GM04503 (cell line): ENCODE results near the gene TMEM209.

ENCODE experiments used
- DNase-seq: peaks from one replicate; pipeline ENCODE4 v3.0.0-alpha.2; 2012; ENCODE audit warnings: low read depth

TMEM209 gene

DNA sequence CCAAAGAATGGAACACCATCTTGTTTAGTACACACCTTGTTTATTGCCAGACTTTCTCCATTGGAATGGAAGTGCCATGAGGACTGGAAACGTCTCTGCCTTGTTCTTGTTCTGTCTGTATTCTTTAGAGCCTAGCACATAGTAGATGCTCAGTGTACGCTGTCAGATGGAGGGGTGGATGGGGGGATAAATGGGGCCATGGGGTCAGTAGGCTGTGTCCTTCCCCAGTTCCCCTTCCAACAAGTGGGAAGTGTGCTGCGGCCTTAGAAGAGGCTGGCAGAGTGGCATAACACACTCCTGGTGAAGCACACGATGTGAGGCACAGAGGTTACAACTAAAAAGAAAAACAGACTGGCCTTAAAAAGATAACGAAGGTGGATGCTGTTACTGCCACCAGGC lies 61.9 kb downstream of the TMEM209 start:
- DNase-seq, result no peak

DNA sequence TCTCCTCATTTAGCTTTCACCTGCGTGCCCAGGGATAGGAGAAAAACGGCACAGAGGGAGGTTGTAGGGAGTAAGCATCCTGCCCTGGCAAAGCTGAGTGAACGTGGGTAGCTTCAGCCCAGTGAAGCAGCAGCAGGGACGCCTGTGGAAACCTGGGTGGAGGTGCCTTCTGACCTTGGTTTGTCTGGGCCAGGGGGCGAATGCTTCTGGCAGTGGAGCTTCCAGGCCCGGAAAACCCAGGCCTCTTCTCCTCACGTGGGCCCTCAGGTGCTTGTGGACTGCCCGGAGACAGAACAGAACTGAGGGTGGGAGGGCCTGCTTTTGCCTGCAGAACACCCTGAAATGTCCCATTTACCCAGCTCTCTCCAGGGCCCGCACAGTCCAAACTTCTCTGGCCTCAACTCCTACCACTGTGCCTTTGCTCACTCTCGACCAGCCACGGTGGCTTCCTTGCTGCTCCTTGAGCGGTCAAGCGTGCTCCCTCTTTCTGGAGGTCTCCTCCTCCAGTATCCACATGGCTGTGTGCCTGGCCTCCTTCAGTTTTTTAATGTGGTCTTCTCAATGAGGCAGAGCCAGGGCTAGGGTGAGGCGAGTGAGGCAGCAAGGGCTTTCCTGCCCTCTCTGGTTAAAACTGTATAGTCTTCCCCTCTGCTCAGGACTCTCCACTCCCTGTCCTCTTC lies 62.4 kb downstream of the TMEM209 start:
- DNase-seq, result no peak

DNA sequence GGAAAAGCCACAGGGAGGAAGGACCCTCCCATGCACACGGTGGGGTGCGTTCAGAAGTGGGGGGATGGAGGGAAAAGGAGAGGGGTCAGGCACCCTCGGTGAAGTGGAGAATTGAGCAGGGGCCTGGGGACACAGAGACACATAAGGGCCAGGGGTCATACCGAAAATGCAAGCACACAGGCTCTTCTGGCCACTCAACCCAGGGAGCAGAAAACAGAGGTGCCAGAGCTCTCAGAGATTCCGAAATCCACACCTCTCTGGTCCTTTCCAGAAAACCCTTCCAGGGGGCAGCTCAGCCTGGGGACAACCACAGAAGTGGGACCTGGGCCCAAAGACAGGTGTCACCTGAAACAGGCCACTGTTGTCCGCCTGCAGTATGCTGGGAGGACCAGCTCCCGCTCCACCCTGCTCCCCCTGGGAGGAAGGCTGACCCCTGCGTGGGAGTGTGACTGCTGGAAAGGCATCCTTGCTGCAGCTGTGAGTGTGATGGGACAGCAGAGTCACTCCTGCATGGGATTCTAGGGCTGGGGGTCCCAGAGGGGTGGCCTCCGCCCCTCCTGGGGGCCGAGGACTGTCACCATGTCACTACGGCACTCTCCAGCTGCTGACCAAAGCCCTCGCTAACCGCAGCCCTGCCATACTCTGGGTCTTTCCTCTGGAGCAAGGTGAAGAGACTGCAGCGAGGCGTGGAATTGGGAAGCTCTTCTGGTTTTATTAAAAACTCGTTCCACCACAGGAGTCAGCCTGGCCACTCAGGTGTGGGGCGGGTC lies 63.1 kb downstream of the TMEM209 start:
- DNase-seq, result no peak

DNA sequence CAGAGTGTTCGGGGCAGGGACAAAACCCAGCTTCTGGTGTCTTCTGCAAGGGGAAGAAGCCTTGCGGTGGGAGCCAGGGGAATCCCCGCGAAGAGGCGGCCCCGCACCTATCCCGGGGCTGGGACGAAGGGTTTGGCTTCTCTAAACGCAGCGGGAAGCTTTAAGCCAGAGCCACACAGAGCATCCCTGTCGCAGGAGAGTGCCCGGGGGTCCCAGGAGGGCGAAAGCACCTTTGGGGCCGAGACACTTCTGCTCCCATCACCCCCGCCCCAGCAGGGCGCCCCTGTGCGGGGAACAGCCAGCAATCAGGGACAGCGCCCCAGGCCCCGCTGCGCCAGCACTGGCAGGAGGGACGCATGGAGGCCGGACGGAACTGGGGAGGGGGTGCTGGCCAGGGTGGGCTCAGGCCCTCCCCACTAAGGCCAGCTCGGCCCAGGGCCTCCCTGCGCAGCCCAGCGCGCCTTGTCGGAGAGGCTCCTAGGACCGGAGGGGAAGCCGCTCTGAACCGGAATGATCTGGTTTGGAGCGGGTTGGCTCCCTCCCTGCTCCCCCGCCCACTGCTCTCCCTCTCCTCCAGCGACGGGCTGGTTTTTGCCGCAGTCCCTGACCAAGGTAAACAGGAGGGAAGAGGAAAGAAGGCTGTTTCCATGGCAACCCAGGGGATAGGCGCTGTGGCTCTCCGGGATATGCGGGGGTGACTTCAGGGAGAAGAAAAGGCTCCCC lies 63.9 kb downstream of the TMEM209 start:
- no peak for DNase-seq

DNA sequence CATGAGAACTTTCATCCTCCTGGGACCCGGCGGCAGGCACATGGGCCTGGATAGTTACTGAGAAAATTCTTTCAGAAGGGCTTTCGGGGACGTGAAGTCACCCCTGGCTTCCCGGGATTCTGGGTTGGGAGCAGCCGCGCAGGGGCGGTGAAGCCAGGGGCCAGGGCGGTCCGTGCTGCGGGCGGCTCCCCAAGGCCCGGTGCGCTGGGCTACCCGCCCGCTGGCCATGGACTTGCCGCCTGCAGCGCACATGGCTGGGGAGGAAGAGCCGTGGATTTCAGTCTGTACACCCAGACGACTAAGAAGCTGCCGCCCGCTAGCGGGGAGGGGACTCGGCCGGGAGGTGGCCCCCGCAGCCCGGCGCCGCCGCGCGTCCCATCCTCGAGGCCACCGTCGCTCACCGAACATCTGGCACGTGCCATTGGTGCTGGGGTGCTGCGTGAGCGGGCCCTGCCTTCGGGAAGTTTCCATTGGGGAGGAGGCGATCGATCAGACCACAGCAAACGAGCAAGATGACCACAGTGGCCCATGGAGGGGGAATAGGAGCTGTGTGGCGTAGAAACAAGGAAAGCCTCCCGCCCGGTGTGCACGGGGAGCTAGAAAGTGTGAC lies 64.5 kb downstream of the TMEM209 start:
- DNase-seq, result no peak

DNA sequence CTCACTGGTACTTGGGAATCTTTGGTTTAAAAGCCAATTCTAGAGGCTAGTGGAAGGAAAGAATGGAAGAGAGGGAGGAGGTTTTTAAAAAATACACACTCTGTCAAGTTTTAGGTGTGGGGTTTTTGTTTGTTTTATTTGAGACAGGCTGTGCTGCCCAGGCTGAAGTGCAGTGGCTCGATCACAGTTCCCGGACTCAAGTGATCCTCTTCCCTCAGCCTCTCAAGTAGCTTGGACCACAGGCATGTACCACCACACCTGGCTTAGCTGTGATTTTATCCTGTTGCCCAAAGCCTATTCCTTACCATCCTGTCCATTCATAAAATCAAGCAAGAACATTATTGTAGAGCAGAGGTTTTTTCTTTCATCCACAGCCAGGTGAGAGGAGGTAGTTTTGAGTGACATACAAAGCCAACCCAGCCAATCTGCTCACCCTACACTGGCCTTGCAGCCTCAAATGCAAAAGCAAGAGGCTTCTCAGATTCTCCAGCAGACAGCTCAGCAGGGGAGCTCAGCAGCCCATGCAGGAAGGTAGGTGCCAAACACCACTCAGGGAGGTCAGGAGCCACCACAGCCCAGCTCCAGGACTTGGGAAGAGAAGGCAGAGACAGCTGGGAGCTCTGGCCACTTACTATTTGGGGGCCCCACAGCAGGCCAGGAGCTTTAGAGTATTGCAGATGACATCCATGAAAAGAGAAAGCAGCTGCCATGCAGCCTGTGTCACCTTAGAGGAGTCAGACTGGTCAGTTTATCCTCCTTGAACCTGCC lies 65.8 kb downstream of the TMEM209 start:
- DNase-seq, result no peak

DNA sequence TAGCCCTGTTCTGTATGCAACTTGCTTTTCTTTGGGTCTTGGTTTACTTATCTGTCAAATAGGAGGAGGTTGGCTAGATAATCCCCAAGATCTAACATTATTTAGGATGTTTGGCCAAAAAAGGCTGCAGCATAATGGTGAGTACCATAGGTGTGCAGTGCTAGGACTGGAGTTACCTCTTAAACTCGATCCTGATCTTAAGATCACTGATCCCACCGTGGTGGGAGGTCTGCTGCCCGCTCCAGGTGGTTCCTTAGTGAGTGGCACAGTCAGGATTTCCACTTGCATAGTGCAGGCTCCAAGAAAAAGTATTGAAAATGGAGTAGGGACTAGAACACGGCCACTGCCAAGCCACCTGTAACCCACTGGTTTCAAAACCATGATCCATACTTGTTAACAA lies 68.0 kb downstream of the TMEM209 start:
- no peak for DNase-seq

DNA sequence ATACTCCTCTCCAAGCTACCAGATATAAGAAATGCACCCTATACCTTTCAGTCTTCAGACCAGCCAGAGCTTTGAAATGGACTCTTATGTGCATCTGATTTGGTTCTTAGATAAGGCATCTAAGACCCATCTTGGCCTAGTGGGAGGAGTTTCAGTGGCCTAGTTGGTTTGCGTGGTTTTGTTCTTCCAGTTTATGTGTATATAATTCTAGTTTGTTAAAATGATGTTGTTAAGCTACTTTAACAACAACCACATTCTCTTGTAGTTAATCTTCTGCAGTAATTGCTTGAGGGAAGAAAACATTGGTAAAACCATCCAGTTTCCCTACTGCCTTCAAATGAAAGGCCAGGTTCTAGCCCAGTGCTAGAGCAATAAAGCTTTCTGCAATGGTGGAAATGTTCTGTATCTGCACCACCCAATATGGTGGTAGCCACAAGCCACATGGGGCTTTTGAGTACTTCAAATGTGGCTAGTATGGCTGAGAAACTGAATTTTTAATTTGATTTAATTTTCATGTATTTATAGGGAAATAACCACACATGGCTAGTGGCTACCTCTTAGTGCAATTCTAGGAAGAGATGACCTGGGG lies 68.5 kb downstream of the TMEM209 start:
- no peak for DNase-seq

DNA sequence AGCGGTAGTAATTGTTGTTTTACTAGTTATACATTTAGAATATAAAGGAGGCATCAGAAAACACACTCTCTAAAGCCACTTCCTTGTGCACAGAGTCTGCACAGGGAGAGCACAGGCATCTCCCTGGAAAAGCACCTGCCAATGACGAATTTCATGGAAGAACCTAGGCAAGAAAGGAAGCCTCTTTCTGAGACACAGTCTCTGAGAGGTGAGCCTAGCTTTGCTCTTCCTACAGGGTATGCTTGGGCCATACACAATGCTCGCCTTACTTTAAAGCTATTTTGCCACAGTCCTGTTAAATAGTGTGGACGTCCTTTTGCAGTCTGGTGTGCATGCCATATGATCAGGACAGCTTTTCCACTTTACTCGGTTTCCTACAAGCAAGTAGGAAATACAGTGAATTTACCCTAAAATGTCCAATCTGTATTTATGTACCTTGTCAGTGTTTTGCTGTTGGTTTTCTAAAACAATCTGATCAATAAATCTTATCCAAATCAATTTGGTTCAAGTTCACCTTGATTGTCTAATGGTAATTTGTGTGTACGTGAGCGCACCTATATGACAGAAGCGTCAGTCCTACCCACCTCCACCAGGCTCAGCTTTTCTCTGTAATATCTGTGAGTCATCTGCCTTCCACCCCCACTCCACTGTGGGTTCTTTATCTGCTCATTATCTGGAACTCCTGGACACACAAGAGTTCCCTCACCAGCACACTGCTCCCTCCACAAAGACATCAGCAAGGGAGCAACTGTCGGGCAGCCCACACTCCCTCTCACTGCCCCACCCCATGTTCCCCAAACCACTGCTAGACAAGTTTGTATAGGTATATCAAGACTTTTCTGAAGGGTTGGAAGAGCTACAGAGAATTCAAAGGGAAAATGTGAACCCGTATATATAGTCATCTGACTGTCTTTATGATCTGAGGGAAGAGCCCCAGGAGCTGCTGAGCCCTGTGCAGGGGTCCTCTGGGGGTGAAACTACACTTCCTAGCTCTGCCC lies 69.7 kb downstream of the TMEM209 start:
- no peak for DNase-seq

DNA sequence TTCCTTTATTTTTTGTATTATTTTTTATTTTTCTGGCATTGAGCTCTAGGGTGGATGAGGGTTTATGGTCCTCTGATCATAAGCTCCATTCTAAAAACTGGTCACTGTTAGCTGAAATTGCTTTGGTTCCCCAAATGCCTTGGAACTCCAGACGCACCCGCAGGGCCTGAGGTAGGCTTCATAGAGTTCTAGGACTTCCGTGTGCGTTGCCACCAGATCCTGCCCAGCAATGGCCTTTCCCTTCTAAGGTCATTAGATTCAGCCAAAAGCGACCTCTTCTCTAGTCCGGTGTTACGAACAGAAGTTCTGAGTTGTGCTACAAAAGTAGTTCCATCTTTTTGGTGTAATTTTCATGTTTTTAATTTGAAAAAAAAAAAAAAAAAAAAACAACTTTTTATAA lies 70.5 kb downstream of the TMEM209 start:
- DNase-seq, result no peak

DNA sequence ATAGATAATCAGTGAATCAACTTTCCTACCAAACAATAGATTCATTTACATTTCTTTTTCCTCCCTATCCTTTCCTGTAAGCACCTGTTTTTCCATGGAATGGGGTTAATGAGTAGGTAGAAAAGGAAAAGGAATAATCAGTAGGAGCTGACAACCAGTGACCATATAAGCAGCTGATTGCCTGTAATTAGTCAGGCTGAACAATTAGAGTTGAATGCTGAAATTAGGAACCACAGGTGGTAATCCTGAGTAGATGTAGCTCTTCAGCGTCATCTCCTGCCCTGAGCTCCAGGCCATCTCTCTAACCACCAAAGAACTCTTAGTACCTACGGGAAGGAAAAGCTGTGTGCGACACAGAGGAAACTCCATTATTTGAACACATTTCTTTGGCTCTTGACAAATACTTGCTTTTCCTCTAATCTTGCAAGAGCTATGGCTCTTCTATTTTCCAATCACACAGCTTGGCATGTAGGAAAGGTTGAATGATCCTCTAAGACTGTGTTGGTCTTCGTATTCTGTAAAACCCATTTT lies 71.0 kb downstream of the TMEM209 start:
- DNase-seq, result no peak

DNA sequence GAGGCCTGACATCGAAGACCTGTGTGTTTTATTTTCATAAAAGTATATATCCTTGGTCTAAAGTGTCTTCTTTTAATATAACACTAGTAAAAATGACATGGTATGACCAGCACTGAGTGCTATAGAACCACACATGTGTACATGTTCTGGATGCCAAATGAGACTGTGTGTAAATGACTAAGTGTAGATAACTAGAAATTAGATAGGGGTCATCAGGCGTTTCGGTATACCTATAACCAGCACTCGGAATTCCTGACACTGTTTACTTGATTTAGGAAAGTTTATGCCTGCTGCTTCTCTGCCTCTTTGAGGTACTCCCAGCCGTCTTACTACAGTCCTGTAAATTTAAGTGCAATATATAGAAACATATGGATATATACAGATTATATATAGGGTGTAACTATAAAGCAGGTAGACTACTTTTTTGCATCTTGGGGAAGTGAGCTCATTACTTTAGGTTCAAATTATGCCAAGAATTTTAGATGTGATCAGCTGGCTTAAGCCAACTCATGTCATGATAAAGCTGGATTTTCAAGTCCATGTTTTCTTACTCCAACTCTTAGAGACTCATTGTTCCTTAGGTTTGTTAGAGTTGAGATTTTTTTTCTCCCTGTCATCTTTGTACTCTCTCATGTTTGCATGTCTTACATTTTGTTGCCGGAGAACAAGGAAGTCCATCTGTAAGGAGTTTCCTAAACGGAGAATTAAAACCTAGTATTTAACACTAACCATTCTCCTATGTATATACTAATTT lies 72.0 kb downstream of the TMEM209 start:
- DNase-seq, result no peak

DNA sequence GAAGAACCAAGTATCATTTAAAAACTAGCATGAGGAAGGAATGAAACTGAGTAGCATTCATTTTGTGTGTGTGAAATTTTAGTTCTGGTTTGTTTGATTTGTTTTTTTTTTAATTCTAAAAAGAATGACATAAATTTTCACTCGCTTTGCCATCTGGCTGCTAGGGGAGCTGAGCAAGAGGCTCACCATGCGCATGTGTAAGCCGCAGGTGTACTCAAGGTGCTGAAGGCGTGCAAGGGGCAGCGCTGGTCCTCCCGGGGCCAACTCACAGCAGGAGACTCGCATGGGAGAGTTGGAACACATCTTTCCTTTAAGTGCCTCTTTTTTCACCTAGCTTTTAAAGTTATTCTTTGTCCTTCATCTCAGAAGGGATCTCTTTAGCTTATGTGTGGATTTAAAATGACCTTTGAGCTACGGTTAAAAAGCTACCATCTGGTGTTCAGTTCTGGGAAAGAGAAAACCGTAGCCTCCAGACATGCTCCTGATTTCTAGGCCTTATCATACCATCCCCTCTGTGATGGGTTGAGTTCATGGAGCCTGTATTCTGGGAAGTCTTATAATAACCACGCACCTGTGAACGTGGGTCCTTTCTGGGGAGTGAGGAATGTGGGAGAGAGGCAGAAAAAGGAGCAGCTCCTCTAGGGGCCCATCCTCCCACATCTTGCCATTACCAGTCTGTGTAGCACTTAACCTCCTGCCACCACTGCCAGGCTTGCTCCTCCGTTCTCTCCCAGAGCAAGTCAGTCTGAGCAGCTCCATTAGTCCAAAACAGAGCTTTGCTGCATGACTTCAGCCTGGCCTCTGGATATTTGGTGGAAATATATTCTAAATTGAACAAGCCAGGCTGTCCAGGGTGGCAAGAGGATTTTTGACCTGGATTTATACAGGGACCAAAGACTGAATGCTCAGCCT lies 73.0 kb downstream of the TMEM209 start:
- DNase-seq, result no peak

DNA sequence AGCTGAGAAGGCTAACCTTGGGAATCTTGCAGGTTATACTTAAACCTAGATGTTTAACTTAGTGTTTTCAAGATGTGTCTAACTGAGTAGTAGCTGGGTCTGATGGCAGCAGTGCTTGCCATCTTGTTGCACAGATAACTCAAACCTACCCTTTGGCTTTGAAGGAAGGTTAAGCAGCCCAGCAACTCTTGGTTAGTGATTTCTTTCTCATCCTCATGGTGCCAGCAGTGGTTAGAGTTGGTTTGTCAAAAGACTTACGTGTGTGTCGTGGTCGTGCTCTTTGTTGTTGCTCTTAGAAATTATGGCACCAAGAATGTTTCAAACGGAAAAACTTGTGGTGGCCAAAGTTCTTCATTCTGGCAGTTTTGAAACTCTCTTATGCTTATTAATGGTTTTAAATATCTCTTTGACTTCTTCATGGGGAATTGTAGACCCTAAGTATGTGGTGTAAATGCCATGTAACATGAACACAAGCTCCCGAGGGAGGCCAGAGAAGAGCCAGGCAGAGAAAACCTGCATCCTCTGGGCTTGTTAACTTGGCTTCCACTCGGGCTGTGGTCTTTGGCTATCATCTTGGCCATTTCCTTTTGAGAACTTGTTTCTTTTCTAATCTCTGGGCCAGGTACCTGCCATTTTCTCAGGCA lies 73.9 kb downstream of the TMEM209 start:
- no peak for DNase-seq

DNA sequence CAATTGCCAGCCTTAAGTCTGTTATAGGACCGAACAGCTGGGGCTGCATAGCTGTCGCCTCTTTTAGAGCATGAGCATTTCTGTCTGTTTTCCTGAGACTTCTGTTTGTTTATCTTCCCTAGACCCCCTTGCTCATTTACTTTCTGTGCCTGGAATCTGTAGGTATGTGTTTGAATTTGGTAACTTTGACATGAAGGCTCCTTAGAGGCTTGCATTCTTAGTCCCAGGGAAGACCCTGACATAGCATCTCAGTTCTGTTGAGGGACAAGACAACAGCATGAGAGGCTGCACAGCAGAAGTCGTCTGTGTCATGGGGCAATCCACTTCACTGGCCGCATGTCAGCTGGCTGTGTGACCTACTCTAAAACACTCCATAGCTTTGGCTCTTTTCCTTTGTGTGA lies 76.2 kb downstream of the TMEM209 start:
- no peak for DNase-seq

DNA sequence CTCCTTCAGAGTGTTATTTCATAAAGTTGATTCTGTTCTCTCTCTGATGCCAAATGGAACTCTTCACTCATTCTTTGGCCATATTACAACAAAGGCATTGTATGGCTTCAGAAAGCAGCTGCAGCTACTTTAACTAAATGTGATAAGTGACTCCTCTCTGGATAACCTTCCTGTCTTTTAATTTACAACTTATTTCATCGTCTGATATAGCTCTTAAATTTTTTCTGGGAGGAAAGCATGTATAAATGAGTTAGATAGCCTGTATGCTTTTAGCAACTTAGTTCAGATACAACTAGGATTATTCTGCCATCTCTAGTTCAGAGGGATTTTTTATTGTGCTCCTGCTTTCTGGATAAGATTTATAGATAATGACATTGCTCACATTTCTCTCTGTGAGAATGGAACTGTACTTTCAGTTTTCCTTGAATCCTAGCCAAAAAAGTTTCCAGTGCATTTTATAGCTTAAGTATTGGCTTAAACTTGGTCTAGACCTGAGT lies 77.3 kb downstream of the TMEM209 start:
- no peak for DNase-seq

DNA sequence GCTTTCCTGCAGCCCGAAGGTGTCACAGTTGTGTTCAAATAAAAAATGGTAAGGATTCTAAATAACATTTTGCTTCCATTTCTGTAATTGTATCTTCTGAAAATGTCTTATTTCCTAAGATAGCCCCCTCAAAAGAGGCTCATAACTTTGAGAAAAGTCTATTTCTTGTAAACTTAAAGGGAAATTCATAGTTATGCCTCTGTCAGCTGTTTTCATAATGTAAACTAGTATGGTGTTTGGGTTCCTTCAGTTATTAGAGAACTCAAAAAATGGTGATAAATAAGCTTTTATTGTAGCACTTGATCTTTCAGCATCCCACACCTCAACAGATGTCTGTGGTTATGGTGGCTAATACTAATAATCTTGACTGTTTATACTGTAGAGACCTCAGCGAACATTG lies 77.8 kb downstream of the TMEM209 start:
- no peak for DNase-seq
